T-helper 9 cell (primary cell): ENCODE measurements around the gene ASAP2.

Experiments used
- DNase-seq: peaks from one replicate; pipeline ENCODE4 v3.0.0-alpha.2; 2020

Gene ASAP2

DNA sequence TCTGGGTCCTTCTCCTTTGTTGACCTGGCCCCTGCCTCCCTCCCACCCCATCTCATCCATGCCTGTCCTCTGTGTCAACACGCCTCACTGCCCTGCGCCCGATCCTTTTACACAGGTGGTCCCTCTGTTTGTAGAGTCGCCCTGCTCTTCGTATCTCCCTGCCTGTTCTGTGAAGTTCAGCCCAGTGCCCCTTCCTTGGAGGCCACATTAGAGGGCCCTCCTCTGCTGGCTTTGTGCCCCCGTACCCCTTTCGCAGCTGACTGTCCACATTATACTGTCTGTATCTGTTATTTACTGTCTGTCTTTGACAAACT, 25.5 kb downstream of the ASAP2 start:
- DNase-seq: no peak

DNA sequence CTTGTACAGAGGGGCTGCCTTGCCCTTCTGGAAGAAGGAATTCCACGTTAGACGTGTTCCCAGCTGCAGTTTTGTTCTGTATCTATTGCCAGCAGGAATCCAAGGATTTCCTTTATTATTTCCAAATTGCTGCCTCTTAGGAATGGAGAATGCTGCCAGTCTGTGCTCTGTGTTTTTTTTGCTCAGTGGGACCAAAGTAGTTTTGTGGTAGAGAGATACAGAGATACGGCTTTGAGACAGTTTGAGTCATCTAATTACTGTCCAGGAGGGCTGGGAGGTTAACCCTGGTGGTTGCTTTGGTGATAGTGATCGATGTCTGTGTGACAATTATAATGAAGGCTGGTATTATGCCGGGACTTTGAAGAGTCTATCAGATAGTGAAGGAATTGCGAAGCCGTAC, 26.3 kb downstream of the ASAP2 start:
- DNase-seq: no peak

GRCh38 chr2:9234680-9235146, 28.1 kb downstream of the ASAP2 start:
- no peak for DNase-seq

GRCh38 chr2:9235147-9236044, 28.8 kb downstream of the ASAP2 start:
- DNase-seq: no peak

DNA sequence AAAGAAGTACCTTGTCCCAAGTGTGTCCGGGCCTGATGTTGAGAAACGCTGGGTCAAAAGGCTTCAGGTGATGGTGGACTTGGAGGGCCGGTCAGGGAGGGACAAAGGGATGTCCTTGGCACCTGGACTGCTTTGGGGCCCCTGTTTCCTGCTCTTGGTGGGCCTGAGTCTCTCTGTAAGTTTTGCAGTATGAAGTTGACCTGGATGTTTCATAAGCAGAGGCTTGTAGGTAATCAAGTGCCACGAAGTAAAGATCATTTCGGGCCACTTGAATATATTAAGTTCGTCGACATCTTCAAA, 29.4 kb downstream of the ASAP2 start:
- DNase-seq: no peak

GRCh38 chr2:9236867-9237266, 30.3 kb downstream of the ASAP2 start:
- DNase-seq: no peak

GRCh38 chr2:9237831-9238230, 31.2 kb downstream of the ASAP2 start:
- no peak for DNase-seq

DNA sequence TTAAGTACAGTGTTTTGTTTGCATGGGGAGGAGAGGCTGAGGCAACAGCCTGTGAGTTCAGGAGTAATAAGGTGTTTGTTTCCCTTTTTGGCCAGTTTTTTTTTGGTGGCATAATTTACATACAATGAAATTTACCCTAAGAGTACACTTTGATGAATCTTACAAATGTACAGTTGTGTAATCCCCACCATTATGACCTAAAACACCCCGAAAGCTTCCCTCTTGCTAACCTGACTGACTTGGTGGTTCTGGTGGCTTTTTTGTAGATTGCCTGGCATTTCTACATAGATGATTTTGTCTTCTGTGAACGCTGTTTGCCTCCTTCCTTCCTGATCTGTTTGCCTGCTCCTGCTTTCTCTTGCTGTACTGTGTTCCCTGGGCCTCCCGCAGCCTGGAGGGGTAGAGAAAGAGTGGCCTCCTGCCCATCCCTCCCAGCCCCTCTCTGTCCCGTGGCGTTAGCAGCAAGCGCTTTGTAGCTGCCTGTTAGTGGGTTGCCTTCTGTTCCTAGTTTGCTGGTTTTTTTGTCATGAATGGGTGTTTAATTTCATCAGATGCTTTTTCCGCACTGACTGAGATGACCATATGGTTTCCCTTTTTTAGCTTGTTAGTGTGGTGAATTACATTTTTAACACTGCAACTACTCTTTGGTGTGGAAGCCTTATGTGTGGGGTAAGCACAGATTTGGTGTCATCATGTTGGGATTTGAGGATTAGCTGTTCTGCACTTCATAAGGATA, 32.1 kb downstream of the ASAP2 start:
- DNase-seq: no peak

- DNase-seq: no peak
These were observed 33.0 kb downstream of the ASAP2 start for GRCh38 chr2:9239616-9240015.

- DNase-seq: no peak
These were observed 34.1 kb downstream of the ASAP2 start for GRCh38 chr2:9240745-9241144.

- no peak for DNase-seq
These were observed 34.6 kb downstream of the ASAP2 start for GRCh38 chr2:9241233-9241632.

- DNase-seq: no peak
These were observed 36.7 kb downstream of the ASAP2 start for GRCh38 chr2:9243357-9243756.

GRCh38 chr2:9244985-9245544, 38.5 kb downstream of the ASAP2 start:
- no peak for DNase-seq

GRCh38 chr2:9247177-9247576, 40.6 kb downstream of the ASAP2 start:
- DNase-seq: no peak

DNA sequence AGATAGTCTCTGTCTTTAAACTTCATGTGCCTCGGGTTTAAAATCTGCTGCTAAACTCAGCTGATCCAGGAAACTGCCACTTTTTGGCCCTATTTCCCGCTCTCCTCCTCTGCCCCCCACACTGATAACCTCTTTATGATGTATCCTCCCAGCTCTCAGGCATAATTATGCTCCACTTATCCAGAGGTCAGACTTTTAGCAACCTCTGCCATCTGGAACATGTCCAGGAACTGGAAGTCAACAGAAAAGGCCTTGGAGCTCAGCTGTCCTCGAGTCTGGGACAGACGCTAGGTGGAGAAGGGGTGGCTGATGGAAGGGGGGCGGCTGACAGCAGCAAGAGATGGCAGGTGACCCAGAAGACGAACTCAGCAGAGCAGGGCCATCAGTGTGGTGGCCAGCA, 41.2 kb downstream of the ASAP2 start:
- DNase-seq: no peak

DNA sequence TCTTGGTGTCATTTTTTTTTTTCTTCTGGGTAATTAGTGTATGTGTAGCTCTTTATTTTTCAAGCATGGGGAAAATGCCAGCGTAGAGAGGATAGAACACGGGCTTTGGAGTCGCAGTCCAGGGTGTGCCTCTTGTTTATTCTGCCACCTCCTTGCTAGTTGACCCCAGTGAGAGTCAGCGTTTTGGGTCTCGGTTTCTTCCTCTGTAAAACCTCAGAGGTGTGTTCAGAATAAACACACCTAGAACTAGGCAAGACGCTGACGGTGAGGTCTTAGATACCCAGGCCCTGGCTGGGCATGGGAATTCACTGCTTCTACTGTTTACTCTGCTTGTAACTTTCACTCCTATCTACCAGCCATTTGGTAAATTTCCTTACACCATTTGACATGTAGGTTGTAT, 41.8 kb downstream of the ASAP2 start:
- DNase-seq: no peak

DNA sequence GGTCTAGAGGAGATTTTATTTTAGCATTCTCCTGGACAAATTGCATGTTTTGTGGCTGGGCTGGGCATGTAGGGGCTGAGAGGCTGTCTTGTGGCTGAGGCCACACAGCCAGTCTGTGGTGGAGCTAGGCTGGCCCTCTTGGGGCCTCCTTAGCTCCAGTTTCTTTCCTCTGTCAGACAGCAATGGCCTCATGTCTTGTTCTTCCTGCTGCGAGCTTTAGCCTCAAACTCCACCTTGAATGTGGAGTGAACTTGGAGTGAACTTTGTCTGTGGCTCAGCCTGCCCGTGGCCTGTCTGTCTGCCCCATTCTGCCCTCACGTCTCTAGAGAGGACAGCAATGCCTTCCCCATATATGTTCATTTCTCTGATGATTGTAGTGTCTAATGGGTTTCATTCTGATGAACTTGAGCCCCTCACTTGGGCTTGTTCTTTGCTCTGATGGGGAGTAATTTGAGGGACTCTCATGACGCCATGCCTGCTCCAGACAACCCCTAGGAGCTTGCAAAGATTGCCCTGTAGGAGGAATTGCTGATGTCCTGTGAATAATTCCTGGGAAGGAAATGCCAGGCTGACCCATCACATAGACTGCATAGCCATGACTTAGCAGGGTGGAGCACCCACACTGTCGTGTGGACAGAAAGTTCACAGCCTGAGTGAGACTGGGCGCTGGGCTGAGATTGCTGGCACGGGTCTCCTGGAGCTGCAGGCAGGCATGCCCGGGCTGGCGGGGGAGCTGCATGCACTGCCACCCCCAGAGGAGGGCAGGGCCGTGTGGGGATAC, 42.6 kb downstream of the ASAP2 start:
- DNase-seq: no peak

- DNase-seq: no peak
These were observed 43.5 kb downstream of the ASAP2 start for GRCh38 chr2:9250091-9250490.

GRCh38 chr2:9250498-9251153, 44.0 kb downstream of the ASAP2 start:
- DNase-seq: no peak

- DNase-seq: no peak
These were observed 44.8 kb downstream of the ASAP2 start for GRCh38 chr2:9251154-9252001.

- no peak for DNase-seq
These were observed 45.4 kb downstream of the ASAP2 start for GRCh38 chr2:9252002-9252357.

GRCh38 chr2:9255416-9255815, 48.8 kb downstream of the ASAP2 start:
- no peak for DNase-seq
